SU-DHL-6 (cell line): ENCODE data around the gene CYP39A1.

ENCODE experiments used
- H2AFZ ChIP-seq: fragments of 200-600 bp; sonication (generic); 2 replicates; pipeline ENCODE4 v1.6.1; 2014; ENCODE audit warnings: low read depth, mild to moderate bottlenecking, moderate library complexity, mixed read lengths, antibody characterized with exemption, low read length; ENCODE audit not compliant: severe bottlenecking
- H3F3A ChIP-seq: fragments of 200-600 bp; shearing (Covaris generic); 2 replicates; pipeline ENCODE4 v1.6.0; 2016; ENCODE audit warnings: antibody characterized with exemption, mild to moderate bottlenecking; ENCODE audit not compliant: insufficient read depth
- H3K27ac ChIP-seq: fragments of 200-600 bp; sonication (generic); 2 replicates; pipeline ENCODE4 v1.5.1; 2016; ENCODE audit warnings: low read depth, mild to moderate bottlenecking, low read length, moderate library complexity, mixed read lengths
- H3K27me3 ChIP-seq: fragments of 200-600 bp; sonication (generic), shearing (Covaris generic); 2 replicates; pipeline ENCODE4 v1.6.0; 2014; ENCODE audit warnings: mild to moderate bottlenecking, low read length
- H3K36me3 ChIP-seq: fragments of 200-600 bp; sonication (generic); 2 replicates; pipeline ENCODE4 v1.6.1; 2014; ENCODE audit warnings: mild to moderate bottlenecking, low read length, mixed read lengths
- H3K4me2 ChIP-seq: fragments of 300-600, 200-600 bp; shearing (Covaris generic), sonication (generic); 2 replicates; pipeline ENCODE4 v1.6.0; 2014; ENCODE audit warnings: low read length, low read depth, mild to moderate bottlenecking; ENCODE audit not compliant: poor library complexity, severe bottlenecking
- H3K4me3 ChIP-seq: fragments of 200-600 bp; sonication (generic); 2 replicates; pipeline ENCODE4 v1.5.1; 2014; ENCODE audit warnings: antibody characterized with exemption, low read length, mild to moderate bottlenecking, mixed read lengths; ENCODE audit not compliant: insufficient read depth, poor library complexity, severe bottlenecking
- H3K79me2 ChIP-seq: fragments of 200-600 bp; sonication (generic); 2 replicates; pipeline ENCODE4 v1.6.1; 2014; ENCODE audit warnings: mild to moderate bottlenecking, low read length, moderate library complexity; ENCODE audit not compliant: insufficient read depth
- H3K9ac ChIP-seq: fragments of 200-600 bp; sonication (generic); 2 replicates; pipeline ENCODE4 v1.7.0; 2014; ENCODE audit warnings: mild to moderate bottlenecking, low read length
- H3K9me2 ChIP-seq: fragments of 200-600 bp; sonication (generic); replicated peaks from 2 replicates; pipeline ENCODE4 v1.6.1; 2014; ENCODE audit warnings: low read length; ENCODE audit not compliant: insufficient read depth
- H3K9me3 ChIP-seq: fragments of 200-600 bp; sonication (generic); 2 replicates; pipeline ENCODE4 v1.6.1; 2014; ENCODE audit warnings: low read length, mixed read lengths; ENCODE audit not compliant: insufficient read depth
- H4K20me1 ChIP-seq: fragments of 200-600 bp; sonication (generic); 2 replicates; pipeline ENCODE4 v1.6.1; 2014; ENCODE audit warnings: low read depth, mild to moderate bottlenecking, antibody characterized with exemption, low read length, moderate library complexity, mixed read lengths
- CTCF ChIP-seq: fragments of 200-600 bp; sonication (generic); IDR thresholded peaks from one replicate; pipeline ENCODE4 v1.5.1; 2017; ENCODE audit warnings: antibody characterized with exemption, mild to moderate bottlenecking, low read length, moderate library complexity; ENCODE audit not compliant: insufficient read depth, poor library complexity, severe bottlenecking
- EZH2phosphoT487 ChIP-seq: fragments of 200-600 bp; sonication (generic), shearing (Covaris generic); conservative IDR thresholded peaks from 2 replicates; pipeline ENCODE4 v1.6.1; 2018; ENCODE audit warnings: mild to moderate bottlenecking, antibody characterized with exemption, low read length, moderate library complexity, mixed read lengths

CYP39A1 gene

GRCh38 chr6:46505693-46506512, 146.7 kb downstream of the CYP39A1 start:
- Histone ChIP-seq H3K36me3 (no peaks in the 10 kb centered on the region), H3K9ac (no peak overlapping the region), H2AFZ (no peak overlapping the region), H3K27ac (no peak overlapping the region), H3K79me2 (no peaks in the 10 kb centered on the region), H3K4me2 (no peak overlapping the region), H3K4me3 (no peak overlapping the region), H3K27me3 (no peaks in the 10 kb centered on the region), H4K20me1 (no peaks in the 10 kb centered on the region), H3F3A (no peaks in the 10 kb centered on the region), H3K9me3 (no peaks in the 10 kb centered on the region), H3K9me2 (no peaks in the 10 kb centered on the region)
- TF ChIP-seq EZH2phosphoT487: no peak
- no peak for TF ChIP-seq CTCF

GRCh38 chr6:46504242-46504641, 148.4 kb downstream of the CYP39A1 start:
- Histone ChIP-seq H3K27me3 (no peaks in the 10 kb centered on the region), H3K9me2 (no peaks in the 10 kb centered on the region), H3K79me2 (no peaks in the 10 kb centered on the region), H3K36me3 (no peaks in the 10 kb centered on the region), H3K27ac (no peak overlapping the region), H3K9ac (no peak overlapping the region), H3K9me3 (no peaks in the 10 kb centered on the region), H4K20me1 (no peaks in the 10 kb centered on the region), H3K4me2 (no peak overlapping the region), H3K4me3 (no peak overlapping the region), H3F3A (no peaks in the 10 kb centered on the region), H2AFZ (no peak overlapping the region)
- no peak for TF ChIP-seq CTCF
- no peak for TF ChIP-seq EZH2phosphoT487

GRCh38 chr6:46502486-46503119, 150.0 kb downstream of the CYP39A1 start:
- Histone ChIP-seq H4K20me1 (no peaks in the 10 kb centered on the region), H3K27me3 (no peaks in the 10 kb centered on the region), H3K79me2 (no peaks in the 10 kb centered on the region), H3K9me2 (no peaks in the 10 kb centered on the region), H3K36me3 (no peaks in the 10 kb centered on the region), H2AFZ (no peak overlapping the region), H3K9ac (no peak overlapping the region), H3F3A (no peaks in the 10 kb centered on the region), H3K9me3 (no peaks in the 10 kb centered on the region), H3K4me2 (no peak overlapping the region), H3K4me3 (no peak overlapping the region), H3K27ac (no peak overlapping the region)
- TF ChIP-seq EZH2phosphoT487 (no peak), CTCF (no peak)
